Measurements from ENCODE around the gene MBD3L1.

The MBD3L1 gene

GRCh38 chr19:8832132-8833021, at the start of gene MBD3L1, which contains the start of gene ZNF558:
Gene MBD3L1, plus strand, starts transcription at chr19:8832377. Its CDS starts 10,302 bp downstream, at chr19:8842679.
Gene ZNF558, minus strand, starts transcription at chr19:8832304. Its CDS starts 9,645 bp downstream, at chr19:8822659.
- DNase-seq, result peak; percentile 99

- no peak for DNase-seq
Measured at GRCh38 chr19:8794823-8795222, 37.4 kb upstream of the MBD3L1 start.

GRCh38 chr19:8806661-8807060, 25.5 kb upstream of the MBD3L1 start:
- DNase-seq, result no peak

- DNase-seq, result no peak
Measured at GRCh38 chr19:8811315-8812172, 20.6 kb upstream of the MBD3L1 start.

GRCh38 chr19:8814176-8814575, 18.0 kb upstream of the MBD3L1 start:
- DNase-seq, result no peak

GRCh38 chr19:8815780-8816179, 16.4 kb upstream of the MBD3L1 start:
- DNase-seq, result no peak

- no peak for DNase-seq
Measured at GRCh38 chr19:8820234-8820633, 11.9 kb upstream of the MBD3L1 start.

GRCh38 chr19:8821748-8822241, 10.4 kb upstream of the MBD3L1 start:
- no peak for DNase-seq

GRCh38 chr19:8826371-8826770, 5.8 kb upstream of the MBD3L1 start:
- no peak for DNase-seq

- DNase-seq, result no peak
Measured at GRCh38 chr19:8827277-8827676, 4.9 kb upstream of the MBD3L1 start.

GRCh38 chr19:8831373-8831772, 804 bp upstream of the MBD3L1 start:
- no peak for DNase-seq

- no peak for DNase-seq
Measured at GRCh38 chr19:8831832-8832131, 395 bp upstream of the MBD3L1 start.

GRCh38 chr19:8835446-8835845, 3.3 kb downstream of the MBD3L1 start:
- DNase-seq, result no peak

- no peak for DNase-seq
Measured at GRCh38 chr19:8835877-8836276, 3.7 kb downstream of the MBD3L1 start.

GRCh38 chr19:8840708-8841107, 8.5 kb downstream of the MBD3L1 start:
- DNase-seq, result no peak

GRCh38 chr19:8846819-8847218, 14.6 kb downstream of the MBD3L1 start:
- no peak for DNase-seq

- DNase-seq, result no peak
Measured at GRCh38 chr19:8849232-8849631, 17.1 kb downstream of the MBD3L1 start.

GRCh38 chr19:8850488-8850887, 18.3 kb downstream of the MBD3L1 start:
- no peak for DNase-seq

- no peak for DNase-seq
Measured at GRCh38 chr19:8858260-8858659, 26.1 kb downstream of the MBD3L1 start.

GRCh38 chr19:8866344-8866743, 34.2 kb downstream of the MBD3L1 start:
- no peak for DNase-seq

- no peak for DNase-seq
Measured at GRCh38 chr19:8877854-8878705, 45.9 kb downstream of the MBD3L1 start.

- no peak for DNase-seq
Measured at GRCh38 chr19:8880868-8881488, 48.8 kb downstream of the MBD3L1 start.

Data from stimulated activated CD4-positive, alpha-beta T cell treated with anti-CD3 and anti-CD28 coated beads, Interleukin-4, amount 100 ng/mL, for 1 hour (primary cell).